22Rv1 (cell line): ENCODE results near the gene MUC15.

Experiments
- CTCF ChIP-seq: fragments of 450-650 bp; IDR thresholded peaks from 2 replicates; pipeline ENCODE4 v1.5.1; 2017; ENCODE audit warnings: mild to moderate bottlenecking
- ZFX ChIP-seq: fragments of 450-650 bp; IDR thresholded peaks from 2 replicates; pipeline ENCODE4 v1.6.1; 2017; ENCODE audit warnings: antibody characterized with exemption, borderline replicate concordance

- TF ChIP-seq CTCF = no peak
- TF ChIP-seq ZFX = no peak
These were observed 59.9 kb downstream of the MUC15 start for GRCh38 chr11:26512196-26512595.
